ENCODE data around the gene KLRF1.

GRCh38 chr12:9805883-9806282, 21.4 kb upstream of the KLRF1 start:
- TF ChIP-seq CTCF (IDR thresholded peaks at IDR 0.05) (no peak), POLR2A (IDR thresholded peaks at IDR 0.05) (no peak)

Measured in lower leg skin (tissue), 3 donors.